HG02623 (cell line): ENCODE results near the gene ZNF701.
A peak's percentile ranks its signal among the peaks of the same experiment; 100 is the strongest.
"Not testable (repeated sequence)": the region's sequence is repeated elsewhere in the genome, so short reads cannot be mapped to it uniquely, and the experiment has no call there.

Experiments
- ATAC-seq: cut with Tn5 transposase; IDR thresholded peaks from one replicate; pipeline ENCODE4 v1.9.1; 2021; ENCODE audit warnings: moderate library complexity; ENCODE audit not compliant: unreplicated experiment

Gene ZNF701

DNA sequence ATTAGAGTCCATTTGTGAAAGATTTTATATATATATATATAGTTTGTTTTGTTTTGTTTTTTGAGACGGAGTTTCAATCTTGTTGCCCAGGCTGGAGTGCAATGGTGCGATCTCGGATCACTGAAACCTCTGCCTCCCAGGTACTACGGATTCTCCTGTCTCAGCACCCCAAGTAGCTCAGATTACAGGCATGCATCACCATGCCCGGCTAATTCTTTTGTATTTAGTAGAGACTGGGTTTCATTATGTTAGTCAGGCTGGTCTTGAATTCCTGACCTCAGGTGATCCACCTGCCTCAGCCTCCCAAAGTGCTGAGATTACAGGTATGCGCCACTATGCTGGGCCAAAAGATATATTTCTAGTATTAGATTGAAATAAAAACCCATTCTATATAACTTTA, 4.0 kb upstream of the ZNF701 start:
- ATAC-seq: no peak

DNA sequence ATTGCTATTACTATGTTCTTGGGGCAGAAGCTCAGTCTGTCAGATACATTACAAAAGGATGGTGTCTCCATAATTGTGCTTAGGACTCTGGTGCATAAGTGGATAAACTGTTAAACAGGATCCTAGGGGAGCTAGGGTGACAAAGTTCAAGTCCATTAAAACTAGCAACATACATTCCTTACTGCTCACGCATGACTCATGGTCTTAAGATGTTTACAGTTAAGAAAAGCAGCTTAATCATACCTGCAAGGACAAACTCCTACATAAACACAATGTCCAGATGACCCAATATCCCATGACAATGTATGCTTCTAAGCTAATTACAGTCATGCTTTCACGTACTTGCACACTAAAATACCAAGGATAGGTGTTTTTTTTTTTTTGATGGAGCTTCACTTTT, 3.5 kb upstream of the ZNF701 start:
- ATAC-seq: no peak

DNA sequence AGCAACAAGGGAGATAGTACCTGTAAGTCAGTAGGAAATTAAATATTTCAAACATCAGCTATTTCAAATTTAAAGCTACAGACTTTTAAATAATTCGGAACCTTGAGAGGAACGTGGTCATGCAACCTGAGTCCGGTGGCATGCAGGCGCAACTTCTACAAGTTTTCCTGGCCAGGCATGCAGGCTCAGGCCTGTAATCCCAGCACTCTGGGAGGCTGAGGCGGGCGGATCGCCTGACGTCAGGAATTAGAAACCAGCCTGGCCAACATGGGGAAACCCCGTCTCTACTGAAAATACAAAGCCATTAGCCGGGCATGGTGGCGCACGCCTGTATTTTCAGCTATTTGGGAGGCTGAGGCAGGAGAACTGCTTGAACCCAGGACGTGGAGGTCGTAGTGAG, 2.2 kb upstream of the ZNF701 start:
- no peak for ATAC-seq

DNA sequence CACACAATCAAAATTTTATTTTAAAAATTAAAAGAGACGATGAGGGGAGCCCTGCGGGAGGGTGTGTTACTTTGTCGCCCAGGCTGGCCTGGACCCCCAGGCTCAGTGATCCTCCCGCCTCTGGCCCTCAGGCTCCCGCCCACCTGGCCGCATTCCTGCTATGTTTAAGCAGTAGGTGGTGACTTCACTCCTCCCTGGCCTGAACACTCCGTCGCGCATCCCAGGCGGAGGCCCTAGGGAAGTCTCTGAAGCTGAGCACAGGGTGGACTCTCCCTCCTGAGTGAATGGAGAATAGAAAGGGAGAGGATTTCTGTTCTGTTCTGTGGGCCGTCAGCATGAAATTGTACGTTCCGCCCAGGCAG, 468 bp upstream of the ZNF701 start:
- not testable (repeated sequence) for ATAC-seq

DNA sequence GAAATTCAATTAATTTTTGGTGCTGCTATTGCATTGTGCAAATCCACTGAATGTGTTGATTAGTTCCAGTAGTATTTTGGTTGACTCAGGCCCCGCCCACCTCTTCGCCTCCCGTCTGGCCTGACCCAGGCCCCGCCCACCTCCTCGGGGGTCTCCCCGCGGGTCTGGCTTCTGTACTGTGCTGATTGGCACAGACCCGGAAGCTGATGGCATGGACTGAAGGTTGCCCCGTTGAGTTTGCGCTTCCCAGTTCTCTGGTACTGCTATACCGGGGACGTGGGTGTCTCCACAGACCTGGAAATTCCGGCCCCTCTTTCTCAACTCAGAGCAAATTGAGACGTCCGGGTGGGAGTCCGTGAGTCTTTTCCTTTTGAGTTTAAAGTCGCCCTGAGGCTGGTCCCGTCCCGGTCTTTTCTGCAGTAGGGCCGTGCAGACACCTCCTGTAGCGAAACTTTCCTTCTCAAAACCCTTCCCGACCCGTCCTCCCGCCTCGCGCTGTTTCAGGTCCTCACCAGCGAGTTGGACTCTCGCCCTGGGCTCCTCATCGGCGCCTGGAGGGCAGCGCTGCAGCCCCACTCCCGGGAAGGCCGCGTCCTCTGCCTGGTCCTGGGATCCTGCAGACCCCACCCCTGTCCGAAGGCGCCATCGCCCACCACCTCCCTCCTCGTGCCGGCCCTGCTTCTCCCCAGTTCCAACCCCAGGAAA, 14.8 kb downstream of the ZNF701 start:
- no peak for ATAC-seq

DNA sequence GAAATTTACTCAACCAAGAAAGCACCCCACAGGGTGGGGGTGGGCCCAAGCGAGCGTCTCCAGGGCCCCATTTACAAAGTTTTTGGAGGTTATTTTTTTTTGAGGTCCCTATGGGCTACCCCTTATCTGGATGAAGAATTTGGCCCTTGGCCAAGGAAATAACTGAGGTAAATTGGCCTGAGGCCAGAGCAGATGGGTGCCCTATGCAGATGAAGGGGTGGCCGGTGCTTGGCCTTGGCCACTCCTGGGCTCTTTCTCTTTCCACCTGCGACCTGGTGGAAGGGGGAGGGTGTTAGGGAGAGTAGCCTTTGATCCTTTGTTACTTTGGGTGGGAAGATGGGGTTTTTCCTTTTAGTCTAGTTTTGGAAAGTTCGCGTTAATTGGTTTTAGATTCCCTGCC, 15.5 kb downstream of the ZNF701 start:
- ATAC-seq: no peak

DNA sequence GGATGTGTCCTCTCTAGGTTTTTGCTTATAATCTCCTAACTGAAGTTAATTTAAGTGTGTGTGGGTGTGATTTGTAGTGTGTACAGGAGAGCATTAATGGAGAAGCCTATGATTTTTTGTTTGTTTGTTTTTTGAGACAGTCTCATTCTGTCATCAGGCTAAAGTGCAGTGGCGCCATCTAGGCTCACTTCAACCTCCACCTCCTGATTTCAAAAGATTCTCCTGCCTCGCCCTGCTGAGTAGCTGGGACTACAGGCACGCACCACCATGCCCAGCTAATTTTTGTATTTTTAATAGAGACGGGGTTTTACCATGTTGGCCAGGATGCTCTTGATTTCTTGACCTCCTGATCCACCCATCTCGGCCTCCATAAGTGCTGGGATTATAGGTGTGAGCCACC, 20.6 kb downstream of the ZNF701 start:
- ATAC-seq: no peak

DNA sequence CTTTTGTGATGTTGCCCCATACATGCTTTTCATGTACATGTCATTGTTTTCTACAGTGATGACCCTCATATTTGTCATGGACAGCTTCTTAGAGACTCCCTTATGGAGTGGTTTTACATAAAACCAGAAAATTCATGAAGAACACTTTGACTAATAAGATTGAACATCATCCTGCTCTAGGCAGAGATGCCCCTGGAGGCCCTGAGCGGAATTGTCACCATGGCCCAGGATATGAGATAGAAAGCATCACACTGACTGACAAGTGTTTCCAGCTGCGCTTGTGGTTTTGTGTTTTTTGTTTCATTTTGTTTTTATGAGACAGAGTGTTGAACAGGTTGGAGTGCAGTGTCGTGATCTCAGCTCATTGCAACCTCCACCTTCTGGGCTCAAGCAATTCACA, 22.2 kb downstream of the ZNF701 start:
- ATAC-seq: no peak

DNA sequence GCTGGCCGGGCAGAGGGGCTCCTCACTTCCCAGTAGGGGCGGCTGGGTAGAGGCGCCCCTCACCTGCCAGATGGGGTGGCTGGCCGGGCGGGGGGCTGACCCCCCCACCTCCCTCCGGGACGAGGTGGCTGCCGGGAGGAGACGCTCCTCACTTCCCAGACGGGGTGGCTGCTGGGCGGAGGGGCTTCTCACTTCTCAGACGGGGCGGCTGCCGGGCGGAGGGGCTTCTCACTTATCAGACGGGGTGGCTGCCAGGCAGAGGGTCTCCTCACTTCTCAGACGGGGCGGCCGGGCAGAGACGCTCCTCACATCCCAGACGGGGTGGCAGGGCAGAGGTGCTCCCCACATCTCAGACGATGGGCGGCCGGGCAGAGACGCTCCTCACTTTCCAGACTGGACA, 23.4 kb downstream of the ZNF701 start:
- ATAC-seq: not testable (repeated sequence)

DNA sequence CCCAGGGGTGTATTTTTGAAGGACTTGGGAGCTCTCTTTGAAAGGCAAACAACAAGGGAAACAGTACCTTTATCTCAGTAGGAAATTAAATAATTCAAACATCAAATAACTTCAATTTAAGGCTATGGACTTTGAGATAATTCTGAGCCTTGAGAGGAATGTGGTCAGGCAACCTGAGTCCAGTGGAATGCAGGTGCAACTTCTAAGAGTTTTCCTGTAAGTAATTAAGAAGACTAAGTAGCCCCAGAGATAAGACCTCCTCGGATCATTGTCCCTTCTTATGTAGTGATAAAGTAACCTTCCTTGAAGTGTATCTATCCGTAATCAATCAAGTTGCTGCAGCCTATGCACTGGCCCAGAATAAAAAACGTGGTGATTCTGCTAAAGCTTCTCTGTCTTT, 29.2 kb downstream of the ZNF701 start:
- no peak for ATAC-seq

DNA sequence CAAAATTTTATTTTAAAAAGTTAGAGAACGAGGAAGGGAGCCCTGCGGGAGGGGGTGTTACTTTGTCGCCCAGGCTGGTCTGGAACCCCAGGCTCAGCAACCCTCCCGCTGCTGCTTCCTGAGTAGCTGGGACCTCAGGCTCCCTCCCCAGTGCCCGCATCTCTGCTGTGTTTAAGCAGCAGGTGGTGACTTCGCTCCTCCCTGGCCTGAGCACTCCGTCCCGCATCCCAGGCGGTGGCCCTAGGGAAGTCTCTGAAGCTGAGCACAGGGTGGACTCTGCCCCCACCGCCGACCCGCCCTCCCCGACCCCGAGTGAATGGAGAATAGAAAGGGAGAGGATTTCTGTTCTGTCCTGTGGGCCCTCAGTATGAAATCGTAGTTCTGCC, 30.5 kb downstream of the ZNF701 start:
- peak; percentile 5 for ATAC-seq

DNA sequence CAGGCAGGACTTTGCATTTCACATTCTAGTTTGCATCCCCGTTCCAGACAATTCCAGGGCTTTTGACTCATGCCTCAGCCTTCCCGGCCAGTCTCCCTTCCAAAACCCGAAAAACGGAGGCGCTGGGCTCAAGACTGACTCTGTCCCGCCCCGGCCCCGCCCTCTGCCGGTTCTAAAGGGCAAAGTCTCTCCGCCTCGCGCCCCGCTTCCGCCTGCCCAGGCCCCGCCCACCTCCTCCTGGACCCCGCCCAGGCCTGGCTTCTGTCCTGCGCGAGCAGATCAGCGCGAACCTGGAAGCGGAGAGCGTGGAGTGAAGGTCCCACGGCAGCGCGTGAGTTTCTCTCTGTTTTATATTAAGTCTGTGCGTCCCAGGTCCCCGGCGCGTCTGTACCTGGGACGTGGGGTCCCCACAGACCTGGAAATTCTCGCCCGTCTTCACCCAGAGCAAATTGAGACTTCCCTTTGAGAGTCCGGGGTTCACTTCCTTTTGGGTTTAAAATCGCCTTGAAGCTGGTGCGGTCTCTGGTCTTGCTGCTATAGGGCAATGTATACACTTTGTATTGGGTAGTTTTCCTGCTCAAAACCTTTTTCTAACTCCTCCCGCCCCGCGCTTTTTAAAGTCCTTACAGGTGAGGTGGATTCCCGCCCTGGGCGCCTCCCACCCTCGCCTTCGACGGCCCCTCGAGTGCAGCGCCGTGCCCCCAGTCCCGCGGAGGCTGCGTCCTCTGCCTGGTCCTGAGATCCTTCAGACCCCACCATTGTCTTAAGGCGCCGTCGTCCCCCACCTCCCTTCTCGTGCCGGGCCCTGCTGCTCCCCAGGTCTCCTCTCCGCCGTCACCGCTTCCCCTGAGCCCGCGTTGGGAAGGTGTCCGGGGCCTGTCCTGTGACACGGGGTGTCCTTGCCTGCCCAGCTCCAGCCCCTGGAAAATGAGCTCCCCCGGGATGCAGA, 31.2 kb downstream of the ZNF701 start:
- peak; percentile 82 for ATAC-seq

DNA sequence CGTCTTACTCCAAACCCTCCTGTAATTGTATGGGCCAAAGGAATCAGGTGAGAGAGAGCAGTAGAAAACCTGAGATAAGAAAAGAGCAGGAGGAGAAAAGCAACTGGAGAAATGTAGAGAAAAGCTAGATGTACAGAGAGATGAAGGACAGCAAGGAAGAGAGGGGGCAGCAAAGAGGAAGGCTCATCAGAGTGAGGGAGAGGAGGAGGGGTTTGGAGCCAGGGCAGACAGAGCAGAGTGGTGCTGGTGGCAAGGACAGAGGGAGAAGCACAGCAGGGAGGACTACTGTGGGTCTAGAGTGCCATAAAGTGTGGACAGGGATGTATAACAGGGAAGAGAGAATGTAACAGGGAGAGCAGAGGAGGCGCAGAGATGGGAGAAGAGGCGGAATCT, 31.9 kb downstream of the ZNF701 start:
- not testable (repeated sequence) for ATAC-seq

DNA sequence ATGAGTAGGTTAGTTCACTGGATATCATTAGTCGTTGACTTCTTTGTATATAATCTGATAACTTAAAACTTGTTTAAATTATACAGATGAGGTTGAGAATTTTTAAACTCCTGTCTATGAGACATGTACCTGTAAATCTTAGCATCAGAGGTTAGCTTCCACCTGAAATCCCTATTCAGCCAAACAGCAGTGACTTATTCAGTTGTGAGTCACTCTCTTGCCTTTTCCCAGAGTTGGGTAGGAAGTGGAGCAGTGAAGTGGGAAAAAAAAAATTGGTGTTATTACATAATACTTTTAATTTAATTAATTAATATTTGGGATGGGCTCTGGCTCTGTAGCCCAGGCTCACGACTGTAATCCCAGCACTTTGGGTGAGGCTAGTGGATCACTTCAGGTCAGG, 32.9 kb downstream of the ZNF701 start:
- ATAC-seq: no peak

DNA sequence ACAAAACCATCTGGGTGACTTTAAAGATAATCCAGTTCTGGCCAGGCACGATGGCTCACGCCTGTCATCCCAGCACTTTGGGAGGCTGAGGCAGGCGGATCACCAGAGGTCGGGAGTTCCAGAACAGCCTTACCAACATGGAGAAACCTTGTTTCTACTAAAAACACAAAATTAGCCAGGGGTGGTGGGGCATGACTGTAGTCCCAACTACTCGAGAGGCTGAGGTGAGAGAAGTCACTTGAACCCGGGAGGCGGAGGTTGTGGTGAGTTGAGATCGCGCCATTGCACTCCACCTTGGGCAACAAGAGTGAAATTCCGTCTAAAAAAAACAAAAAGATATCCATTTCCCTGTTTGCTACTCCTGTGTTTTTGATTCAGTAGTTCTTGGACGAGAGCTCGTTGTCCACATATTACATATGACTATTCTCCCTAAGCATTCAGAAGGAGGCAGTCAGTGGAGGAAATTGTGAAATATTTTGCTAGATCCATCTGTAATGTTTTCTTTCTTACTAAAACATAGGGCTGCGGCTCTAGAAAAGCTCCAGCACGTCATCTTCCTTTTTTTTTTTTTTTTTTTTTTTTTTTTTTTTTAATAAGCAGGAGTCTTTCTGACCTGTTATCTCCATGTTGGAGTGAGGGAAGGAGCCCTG, 33.6 kb downstream of the ZNF701 start:
- ATAC-seq: no peak

DNA sequence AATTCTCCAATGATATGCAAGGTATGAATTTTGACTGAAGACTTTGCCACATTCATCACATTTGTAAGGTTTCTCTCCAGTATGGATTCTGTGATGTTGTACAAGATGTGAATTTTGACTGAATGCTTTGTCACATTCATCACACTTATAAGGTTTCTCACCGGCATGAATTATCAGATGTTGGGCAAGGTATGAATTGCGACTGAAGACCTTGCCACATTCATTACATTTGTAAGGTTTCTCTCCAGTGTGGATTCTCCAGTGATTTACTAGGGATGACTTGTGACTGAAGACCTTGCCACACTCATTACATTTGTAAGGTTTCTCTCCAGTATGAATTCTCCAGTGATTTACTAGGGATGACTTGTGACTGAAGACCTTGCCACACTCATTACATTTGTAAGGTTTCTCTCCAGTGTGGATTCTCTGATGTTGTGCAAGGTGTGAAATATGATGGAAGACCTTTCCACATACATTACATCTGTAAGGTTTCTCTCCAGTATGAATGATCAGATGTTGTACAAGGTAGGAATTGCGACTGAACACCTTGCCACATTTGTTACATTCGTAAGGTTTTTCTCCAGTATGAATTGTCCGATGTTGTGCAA, 43.3 kb downstream of the ZNF701 start:
- no peak for ATAC-seq

DNA sequence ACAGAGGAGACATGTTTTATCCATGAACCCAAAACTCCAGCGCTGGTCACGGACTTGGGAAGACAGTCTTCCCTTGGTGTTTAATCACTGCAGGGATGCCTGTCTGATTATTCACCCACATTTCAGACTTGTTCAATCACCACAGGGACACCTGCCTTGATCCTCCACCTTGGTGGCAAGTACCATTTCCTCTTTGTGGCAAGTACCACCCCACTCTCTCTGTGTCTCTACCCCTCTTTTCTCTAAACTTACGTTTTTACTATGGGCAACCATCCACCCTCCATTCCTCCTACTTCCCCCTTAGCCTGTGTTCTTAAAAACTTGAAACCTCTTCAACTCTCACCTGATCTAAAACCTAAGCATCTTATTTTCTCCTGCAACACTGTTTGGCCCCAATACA, 51.3 kb downstream of the ZNF701 start:
- no peak for ATAC-seq

DNA sequence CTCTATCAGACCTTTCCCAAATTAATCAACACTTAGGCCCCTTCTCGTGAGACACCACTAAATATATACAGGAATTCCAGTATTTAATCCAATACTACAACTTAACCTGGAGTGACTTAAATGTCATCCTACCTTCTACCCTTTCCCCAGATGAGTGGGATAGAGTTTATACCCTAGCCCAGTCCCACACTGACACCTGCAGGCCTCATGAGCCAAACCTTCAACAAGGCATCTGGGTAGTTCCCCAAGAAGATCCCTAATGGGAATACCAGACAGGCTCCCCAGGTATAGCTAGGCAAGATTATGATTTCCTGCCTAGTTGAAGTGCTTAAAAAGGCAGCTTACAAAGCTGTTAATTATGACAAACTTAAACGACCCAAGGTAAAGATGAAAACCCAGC, 52.2 kb downstream of the ZNF701 start:
- ATAC-seq: no peak

DNA sequence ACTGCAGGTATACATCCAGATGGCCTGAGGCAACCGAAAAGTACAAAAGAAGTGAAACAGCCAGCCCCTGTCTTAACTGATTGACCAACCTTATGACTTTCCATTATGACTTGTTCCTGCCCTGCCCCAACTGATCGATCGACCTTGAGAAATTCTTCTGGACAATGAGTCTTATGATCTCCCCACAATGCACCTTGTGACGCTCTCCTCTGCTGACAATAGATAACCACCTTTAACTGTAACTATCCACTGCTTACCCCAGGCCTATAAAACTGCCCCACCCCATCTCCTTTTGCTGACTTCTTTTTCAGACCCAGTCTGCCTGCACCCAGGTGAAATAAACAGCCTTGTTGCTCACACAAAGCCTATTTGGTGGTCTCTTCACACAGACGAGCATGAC, 56.8 kb downstream of the ZNF701 start:
- ATAC-seq: no peak

DNA sequence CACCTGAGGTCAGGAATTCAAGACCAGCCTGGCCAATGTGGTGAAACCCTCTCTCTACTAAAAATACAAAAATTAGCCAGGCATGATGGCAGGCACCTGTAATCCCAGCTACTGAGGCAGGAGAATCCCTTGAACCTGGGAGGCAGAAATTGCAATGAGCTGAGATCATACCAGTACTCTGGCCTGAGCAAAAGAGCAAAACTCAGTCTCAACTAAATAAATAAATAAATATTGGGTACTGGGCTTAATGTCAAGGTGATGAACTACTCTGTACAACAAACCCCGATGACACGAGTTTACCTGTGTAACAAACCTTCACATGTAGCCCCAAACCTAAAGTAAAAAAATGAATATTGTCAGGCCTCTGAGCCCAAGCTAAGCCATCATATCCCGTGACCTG, 57.4 kb downstream of the ZNF701 start:
- not testable (repeated sequence) for ATAC-seq

DNA sequence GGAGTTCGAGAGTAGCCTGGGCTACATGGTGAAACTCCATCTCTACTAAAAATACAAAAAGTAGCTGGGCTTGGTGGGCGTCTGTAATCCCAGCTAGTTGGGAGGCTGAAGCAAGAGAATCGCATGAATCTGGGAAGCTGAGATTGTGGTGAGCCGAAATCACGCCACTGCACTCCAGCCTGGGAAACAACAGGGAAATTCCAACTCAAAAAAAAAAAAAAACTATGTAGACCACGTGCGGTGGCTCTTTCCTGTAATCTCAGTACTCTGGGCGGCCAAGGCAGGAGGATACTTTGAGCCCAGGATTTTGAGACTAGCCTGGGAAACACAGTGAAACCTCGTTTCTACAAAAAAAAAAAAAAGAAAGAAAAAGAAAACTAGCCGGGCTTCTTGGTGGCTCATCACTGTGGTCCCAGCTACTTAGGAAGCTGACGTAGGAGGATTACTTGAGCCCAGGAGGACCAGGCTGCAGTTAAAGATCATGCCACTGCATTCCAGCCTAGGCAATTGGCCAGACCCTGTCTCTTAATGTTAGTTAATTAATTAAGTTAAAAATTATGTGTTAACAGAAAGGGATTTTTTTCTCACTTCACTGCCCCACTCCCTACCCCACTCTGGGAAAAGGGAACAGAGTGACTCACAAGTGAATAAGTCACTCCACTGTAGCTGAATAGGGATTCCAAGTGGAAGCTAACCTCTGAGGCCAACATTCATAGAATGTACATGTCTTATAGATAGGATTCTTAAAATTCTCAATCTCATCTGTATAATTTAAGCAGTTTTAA, 65.9 kb downstream of the ZNF701 start:
- ATAC-seq: no peak
